ENCODE measurements around the gene CRHR1. TPM values are rescaled to one million over a fixed set of nuclear protein-coding genes. Genes with fewer than 3 reads are reported as not detected.

Gene CRHR1
- polyA plus RNA-seq, 1 donor (not counting 4 experiments of a cell fraction or from before 2014, with no cell fraction given): not detected

DNA sequence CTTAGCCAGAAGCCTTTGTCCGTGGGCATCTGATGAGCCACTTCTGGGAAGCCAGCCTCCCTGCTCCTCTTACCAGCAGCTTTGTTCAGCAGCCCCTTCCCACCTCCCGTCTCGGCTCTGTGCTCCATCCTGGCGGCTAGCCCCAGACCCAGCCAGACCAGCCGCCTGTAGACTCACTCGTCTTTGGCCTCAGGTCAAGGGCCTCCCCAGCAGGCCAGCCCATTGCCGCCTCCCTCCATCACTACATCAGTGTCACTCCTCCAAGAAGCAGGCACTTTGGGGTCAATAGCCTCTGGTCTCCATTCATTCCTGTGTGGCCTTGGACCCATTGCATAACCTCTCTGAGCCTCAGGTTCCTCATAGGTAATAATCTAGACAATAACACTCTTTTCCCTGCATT, 20.9 kb upstream of the CRHR1 start:
- no peaks in the 10 kb centered on the region for H3K4me1 ChIP-seq (ENCODE audit: control insufficient read depth, extremely low read depth, insufficient read depth, low read length)
- H3K27me3 ChIP-seq (ENCODE audit: control insufficient read depth, extremely low read depth, insufficient read depth, low read length): peaks cover 26% of the 10 kb centered on the region
- DNase-seq (ENCODE audit: low read depth, low spot score) (no peak), FAIRE-seq (no peak)
- H3K9me3 ChIP-seq (ENCODE audit: control insufficient read depth, low read depth, low read length): no peaks in the 10 kb centered on the region
- no peak overlapping the region for H3K27ac ChIP-seq (ENCODE audit: control insufficient read depth, insufficient read depth, low read length)
- TF ChIP-seq, protein P1, sequence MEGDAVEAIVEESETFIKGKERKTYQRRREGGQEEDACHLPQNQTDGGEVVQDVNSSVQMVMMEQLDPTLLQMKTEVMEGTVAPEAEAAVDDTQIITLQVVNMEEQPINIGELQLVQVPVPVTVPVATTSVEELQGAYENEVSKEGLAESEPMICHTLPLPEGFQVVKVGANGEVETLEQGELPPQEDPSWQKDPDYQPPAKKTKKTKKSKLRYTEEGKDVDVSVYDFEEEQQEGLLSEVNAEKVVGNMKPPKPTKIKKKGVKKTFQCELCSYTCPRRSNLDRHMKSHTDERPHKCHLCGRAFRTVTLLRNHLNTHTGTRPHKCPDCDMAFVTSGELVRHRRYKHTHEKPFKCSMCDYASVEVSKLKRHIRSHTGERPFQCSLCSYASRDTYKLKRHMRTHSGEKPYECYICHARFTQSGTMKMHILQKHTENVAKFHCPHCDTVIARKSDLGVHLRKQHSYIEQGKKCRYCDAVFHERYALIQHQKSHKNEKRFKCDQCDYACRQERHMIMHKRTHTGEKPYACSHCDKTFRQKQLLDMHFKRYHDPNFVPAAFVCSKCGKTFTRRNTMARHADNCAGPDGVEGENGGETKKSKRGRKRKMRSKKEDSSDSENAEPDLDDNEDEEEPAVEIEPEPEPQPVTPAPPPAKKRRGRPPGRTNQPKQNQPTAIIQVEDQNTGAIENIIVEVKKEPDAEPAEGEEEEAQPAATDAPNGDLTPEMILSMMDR (optimal IDR thresholded peaks at IDR 0.05 in 1 of 3, IDR thresholded peaks at IDR 0.05 in 1 of 3, conservative IDR thresholded peaks at IDR 0.05 in 1 of 3; ENCODE audit: extremely low read depth in 1 of 3, insufficient read depth in 2 of 3, low read length in 3 of 3): no peak
- no peak for TF ChIP-seq EZH2 (IDR thresholded peaks at IDR 0.05; ENCODE audit: low read length)
- no peak overlapping the region for H3K4me3 ChIP-seq (ENCODE audit: control insufficient read depth in 2 of 3, extremely low read depth in 1 of 3, insufficient read depth in 2 of 3, low read depth in 1 of 3, low read length in 3 of 3)
- no peaks in the 10 kb centered on the region for H3K9me1 ChIP-seq (ENCODE audit: control insufficient read depth, extremely low read depth, insufficient read depth, low read length)
- H2AFZ ChIP-seq (ENCODE audit: control insufficient read depth, low read length): no peak overlapping the region
- no peak overlapping the region for H3K4me2 ChIP-seq (ENCODE audit: control insufficient read depth, extremely low read depth, insufficient read depth, low read depth, low read length)
- H3K9ac ChIP-seq (ENCODE audit: control insufficient read depth, extremely low read depth, insufficient read depth, low read length): no peak overlapping the region
- dilution Hi-C loops (cut with MboI; ENCODE audit: extremely low pct_ligation_motif_present, low sequenced_read_pairs): no loop called here
- H3K36me3 ChIP-seq (ENCODE audit: control insufficient read depth in 2 of 2, extremely low read depth in 1 of 2, insufficient read depth in 2 of 2, low read length in 2 of 2): no peaks in the 10 kb centered on the region
- H4K20me1 ChIP-seq (ENCODE audit: control insufficient read depth, extremely low read depth, insufficient read depth, low read length): no peaks in the 10 kb centered on the region
- H3K79me2 ChIP-seq (ENCODE audit: control insufficient read depth, insufficient read depth, low read length): no peaks in the 10 kb centered on the region

DNA sequence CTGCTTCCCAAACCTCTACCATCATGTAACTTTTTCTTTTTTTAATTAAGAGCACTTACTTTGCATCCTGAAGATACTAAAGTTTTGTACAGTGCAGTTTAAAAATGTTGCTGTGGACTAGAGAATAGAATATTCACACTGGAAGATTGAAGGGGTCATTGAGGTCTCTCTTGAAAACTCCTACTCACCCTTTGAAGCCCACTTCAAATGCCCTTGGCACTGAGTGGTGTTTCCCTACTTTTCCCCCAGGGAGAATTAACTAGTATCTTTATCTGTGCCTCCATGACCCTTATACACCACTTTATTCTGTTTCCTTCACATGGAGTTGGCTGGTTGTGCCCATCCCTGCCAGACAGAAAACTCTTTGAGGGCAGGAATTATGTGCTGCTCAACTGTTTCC, 19.6 kb upstream of the CRHR1 start:
- Histone ChIP-seq H3K4me2 (ENCODE audit: control insufficient read depth, extremely low read depth, insufficient read depth, low read depth, low read length) (no peak overlapping the region), H4K20me1 (ENCODE audit: control insufficient read depth, extremely low read depth, insufficient read depth, low read length) (no peaks in the 10 kb centered on the region), H3K9me1 (ENCODE audit: control insufficient read depth, extremely low read depth, insufficient read depth, low read length) (no peaks in the 10 kb centered on the region), H3K9ac (ENCODE audit: control insufficient read depth, extremely low read depth, insufficient read depth, low read length) (no peak overlapping the region), H3K4me1 (ENCODE audit: control insufficient read depth, extremely low read depth, insufficient read depth, low read length) (no peaks in the 10 kb centered on the region), H3K79me2 (ENCODE audit: control insufficient read depth, insufficient read depth, low read length) (no peaks in the 10 kb centered on the region), H3K4me3 (ENCODE audit: control insufficient read depth in 2 of 3, extremely low read depth in 1 of 3, insufficient read depth in 2 of 3, low read depth in 1 of 3, low read length in 3 of 3) (no peak overlapping the region), H3K9me3 (ENCODE audit: control insufficient read depth, low read depth, low read length) (no peaks in the 10 kb centered on the region), H3K36me3 (ENCODE audit: control insufficient read depth in 2 of 2, extremely low read depth in 1 of 2, insufficient read depth in 2 of 2, low read length in 2 of 2) (no peaks in the 10 kb centered on the region), H3K27me3 (ENCODE audit: control insufficient read depth, extremely low read depth, insufficient read depth, low read length) (peaks cover 34% of the 10 kb centered on the region), H3K27ac (ENCODE audit: control insufficient read depth, insufficient read depth, low read length) (no peak overlapping the region), H2AFZ (ENCODE audit: control insufficient read depth, low read length) (no peak overlapping the region)
- DNase-seq (ENCODE audit: low read depth, low spot score): no peak
- FAIRE-seq: no peak
- TF ChIP-seq, protein P1 (optimal IDR thresholded peaks at IDR 0.05 in 1 of 3, IDR thresholded peaks at IDR 0.05 in 1 of 3, conservative IDR thresholded peaks at IDR 0.05 in 1 of 3; ENCODE audit: extremely low read depth in 1 of 3, insufficient read depth in 2 of 3, low read length in 3 of 3): no peak
- TF ChIP-seq EZH2 (IDR thresholded peaks at IDR 0.05; ENCODE audit: low read length): no peak
- dilution Hi-C loops (cut with MboI; ENCODE audit: extremely low pct_ligation_motif_present, low sequenced_read_pairs): no loop called here

All from keratinocyte (primary cell).